HepG2 (cell line): ENCODE measurements around the gene MZF1. TPM values are rescaled to one million over a fixed set of nuclear protein-coding genes. Genes with fewer than 3 reads are reported as not detected.
A peak's percentile ranks its signal among the peaks of the same experiment; 100 is the strongest.

ENCODE experiments used
- BCLAF1 ChIP-seq: fragments of 450-650 bp; IDR thresholded peaks from 2 replicates; pipeline ENCODE4 v1.6.1; 2017; ENCODE audit warnings: mild to moderate bottlenecking
- CBX1 ChIP-seq: IDR thresholded peaks from one replicate; pipeline ENCODE4 v1.6.1; 2016; ENCODE audit warnings: antibody characterized with exemption, low read depth
- CBX5 ChIP-seq: sonication (generic); formaldehyde crosslinking; IDR thresholded peaks from 2 replicates; pipeline ENCODE4 v1.4.0; 2020; ENCODE audit warnings: missing genetic modification reagents, borderline replicate concordance
- CEBPB ChIP-seq: IDR thresholded peaks from 2 replicates; pipeline ENCODE4 v1.6.1; 2011; ENCODE audit warnings: low read depth, low read length, improper control_type of control experiment, borderline replicate concordance
- CENPT ChIP-seq: sonication (generic); formaldehyde crosslinking; IDR thresholded peaks from 2 replicates; pipeline ENCODE4 v1.8.0; 2022; ENCODE audit warnings: low read depth, mild to moderate bottlenecking, moderate library complexity, missing genetic modification reagents
- JUNB ChIP-seq: sonication (generic); formaldehyde crosslinking; IDR thresholded peaks from 2 replicates; pipeline ENCODE4 v1.8.0; 2022; ENCODE audit warnings: missing genetic modification reagents, mild to moderate bottlenecking, borderline replicate concordance
- MBNL3 ChIP-seq: fragments of 250-450 bp; sonication (Bioruptor Pico); conservative IDR thresholded peaks from 2 replicates; pipeline ENCODE4 v1.8.0; 2022; ENCODE audit warnings: mild to moderate bottlenecking, inconsistent platforms
- PRMT3 ChIP-seq: sonication (generic); formaldehyde crosslinking; IDR thresholded peaks from 2 replicates; pipeline ENCODE4 v1.8.1; 2022; ENCODE audit warnings: low read depth, mild to moderate bottlenecking, moderate library complexity, missing genetic modification reagents, borderline replicate concordance
- PTBP1 ChIP-seq: fragments of 200-400 bp; formaldehyde crosslinking; IDR thresholded peaks from 2 replicates; pipeline ENCODE4 v1.6.1; 2018; ENCODE audit warnings: low read length, low read depth; ENCODE audit not compliant: poor library complexity, severe bottlenecking
- REXO4 ChIP-seq: sonication (generic); formaldehyde crosslinking; IDR thresholded peaks from 2 replicates; pipeline ENCODE4 v1.8.0; 2022; ENCODE audit warnings: missing genetic modification reagents, mild to moderate bottlenecking, borderline replicate concordance
- SMAD9 ChIP-seq: sonication (generic); formaldehyde crosslinking; IDR thresholded peaks from 2 replicates; pipeline ENCODE4 v1.5.1; 2020; ENCODE audit warnings: mild to moderate bottlenecking, missing genetic modification reagents
- SRF ChIP-seq: IDR thresholded peaks from 2 replicates; pipeline ENCODE4 v1.6.1; 2011; ENCODE audit warnings: mild to moderate bottlenecking, low read depth, low read length, moderate library complexity
- TAF15 ChIP-seq: fragments of 200-400 bp; formaldehyde crosslinking; IDR thresholded peaks from one replicate; pipeline ENCODE4 v1.6.1; 2018; ENCODE audit warnings: mild to moderate bottlenecking, low read depth, low read length; ENCODE audit not compliant: poor library complexity, severe bottlenecking
- ZBTB21 ChIP-seq: sonication (generic); formaldehyde crosslinking; IDR thresholded peaks from 2 replicates; pipeline ENCODE4 v1.4.0; 2020; ENCODE audit warnings: missing genetic modification reagents
- ZFAT ChIP-seq: sonication (generic); formaldehyde crosslinking; conservative IDR thresholded peaks from 2 replicates; pipeline ENCODE4 v1.8.1; 2023; ENCODE audit warnings: missing genetic modification reagents, inconsistent platforms
- ZNF256 ChIP-seq: sonication (generic); formaldehyde crosslinking; conservative IDR thresholded peaks from 2 replicates; pipeline ENCODE4 v1.4.0; 2020; ENCODE audit warnings: missing genetic modification reagents
- ZNF414 ChIP-seq: sonication (generic); formaldehyde crosslinking; IDR thresholded peaks from 2 replicates; pipeline ENCODE4 v1.5.0; 2020; ENCODE audit warnings: missing genetic modification reagents
- ZNF44 ChIP-seq: sonication (generic); formaldehyde crosslinking; IDR thresholded peaks from 2 replicates; pipeline ENCODE4 v1.5.1; 2020; ENCODE audit warnings: mild to moderate bottlenecking, missing genetic modification reagents
- ZNF639 ChIP-seq: conservative IDR thresholded peaks from 2 replicates; pipeline ENCODE4 v1.6.1; 2018; ENCODE audit warnings: missing genetic modification reagents
- ZNF672 ChIP-seq: sonication (generic); formaldehyde crosslinking; IDR thresholded peaks from 2 replicates; pipeline ENCODE4 v1.8.1; 2022; ENCODE audit warnings: missing genetic modification reagents
- ZNF776 ChIP-seq: sonication (generic); formaldehyde crosslinking; IDR thresholded peaks from 2 replicates; pipeline ENCODE4 v1.4.0; 2020; ENCODE audit warnings: mild to moderate bottlenecking, missing genetic modification reagents
- ZNF816 ChIP-seq: sonication (generic); formaldehyde crosslinking; IDR thresholded peaks from 2 replicates; pipeline ENCODE4 v1.8.0; 2022; ENCODE audit warnings: missing genetic modification reagents, mild to moderate bottlenecking, borderline replicate concordance
- ZUFSP ChIP-seq: sonication (generic); formaldehyde crosslinking; IDR thresholded peaks from 2 replicates; pipeline ENCODE4 v1.9.0; 2021; ENCODE audit warnings: missing genetic modification reagents, mild to moderate bottlenecking, borderline replicate concordance
- polyA plus RNA-seq, 8 experiments: library from polyadenylated mRNA; depleted of rRNA in 3 of 8; stranded (reverse) in 7 of 8; unstranded in 1 of 8; fragments of >200 nt; fragmentation: Illumina TruSeq in 4 of 8; extraction: Trizol in 4 of 8; gene quantifications; 2 replicates each; pipeline versions ENCODE4 v1.2.1 to v1.2.3, GENCODE V29; 2011 to 2016; ENCODE audit warnings: low read depth in 4 of 8, missing spikeins in 1 of 8, mixed read lengths in 1 of 8; ENCODE audit not compliant: insufficient read depth in 1 of 8
- total RNA-seq, 5 experiments: library from RNA; depleted of rRNA; stranded (reverse); fragments of >200 nt; fragmentation: Illumina TruSeq; extraction: Trizol; gene quantifications; 2 replicates each; pipeline ENCODE4 v1.2.3, GENCODE V29; 2016; ENCODE audit warnings: low read depth in 1 of 5

Gene MZF1
- total and polyA plus RNA-seq, 2 of the 13 experiments (the other 11 are each of a cell fraction or from before 2014, with no cell fraction given): 3.1 to 8.1 TPM

- TF ChIP-seq ZUFSP (CRISPR knock-in tag) (no peak), BCLAF1 (no peak), SMAD9 (CRISPR knock-in tag) (no peak), ZFAT (no peak), ZBTB21 (CRISPR knock-in tag) (peak; percentile 86), CENPT (CRISPR knock-in tag) (no peak; the same call in 1 of the 2 replicates), ZNF816 (CRISPR knock-in tag) (no peak; the same call in 1 of the 2 replicates), TAF15 (peak; percentile 35), ZNF776 (CRISPR knock-in tag) (no peak), ZNF256 (CRISPR knock-in tag) (no peak), CBX5 (CRISPR knock-in tag) (peak; percentile 16; the same call in 1 of the 2 replicates), MBNL3 (CRISPR knock-in tag) (no peak), ZNF639 (peak; percentile 97), ZNF414 (CRISPR knock-in tag) (no peak), JUNB (CRISPR knock-in tag) (no peak), ZNF44 (CRISPR knock-in tag) (no peak), PTBP1 (no peak), SRF (no peak), CEBPB (peak; percentile 92), ZNF672 (CRISPR knock-in tag) (no peak), REXO4 (CRISPR knock-in tag) (no peak), PRMT3 (CRISPR knock-in tag) (no peak), CBX1 (peak; percentile 34)
These were observed 18.4 kb downstream of the MZF1 start, which contains the start of gene CHMP2A (continued) for GRCh38 chr19:58554494-58555368.
